Ishikawa (cell line): Measurements from ENCODE around the gene GPS2.

Experiments
- CEBPB ChIP-seq: IDR thresholded peaks from 2 replicates; pipeline ENCODE4 v1.6.1; 2012
- EP300 ChIP-seq: IDR thresholded peaks from 2 replicates; pipeline ENCODE4 v1.6.1; 2012; ENCODE audit warnings: borderline replicate concordance
- FOXM1 ChIP-seq: IDR thresholded peaks from 2 replicates; pipeline ENCODE4 v1.6.1; 2012; ENCODE audit warnings: low read depth, borderline replicate concordance
- RAD21 ChIP-seq: IDR thresholded peaks from 2 replicates; pipeline ENCODE4 v1.6.1; 2012; ENCODE audit warnings: low read depth
- TAF1 ChIP-seq: IDR thresholded peaks from 2 replicates; pipeline ENCODE4 v1.6.1; 2012; ENCODE audit warnings: low read depth, mild to moderate bottlenecking
- TF ChIP-seq, protein P1 (sequence below): IDR thresholded peaks from 2 replicates; pipeline ENCODE4 v1.6.1; 2012
- TF ChIP-seq, protein P2 (sequence below): IDR thresholded peaks from 2 replicates; pipeline ENCODE4 v1.6.1; 2012; ENCODE audit warnings: low read depth, mild to moderate bottlenecking

DNA sequence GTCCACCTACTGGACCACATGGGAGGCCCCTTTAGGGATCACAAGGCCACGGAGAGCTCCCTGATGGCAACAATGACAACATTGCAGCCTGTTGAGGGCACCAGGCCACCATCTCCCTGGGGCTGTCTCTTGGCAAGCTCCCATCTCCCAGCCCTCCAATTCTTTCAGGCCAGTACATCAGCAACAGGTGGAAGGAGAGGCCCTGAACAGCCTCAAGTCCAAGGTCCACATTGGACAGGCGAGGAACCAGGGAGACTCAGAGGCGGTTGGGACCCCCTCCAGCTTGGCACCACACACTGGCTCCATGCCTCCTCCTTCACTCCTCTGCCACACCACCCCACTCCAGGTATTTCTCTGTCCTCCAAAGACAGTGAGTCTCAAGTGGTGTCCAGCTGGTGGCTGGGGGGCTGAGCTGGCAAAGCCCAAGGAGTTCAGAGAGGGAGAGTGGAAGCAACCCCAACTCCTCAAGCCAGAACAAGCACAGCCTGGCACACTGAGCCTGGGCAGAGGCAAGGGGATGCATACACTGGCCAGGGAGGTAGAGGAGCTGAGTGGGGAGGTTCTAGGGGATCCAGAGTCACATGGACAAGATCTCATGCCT lies 19.9 kb upstream of the GPS2 start:
- TF ChIP-seq CEBPB, result no peak
- no peak for TF ChIP-seq TAF1
- TF ChIP-seq, protein P1, sequence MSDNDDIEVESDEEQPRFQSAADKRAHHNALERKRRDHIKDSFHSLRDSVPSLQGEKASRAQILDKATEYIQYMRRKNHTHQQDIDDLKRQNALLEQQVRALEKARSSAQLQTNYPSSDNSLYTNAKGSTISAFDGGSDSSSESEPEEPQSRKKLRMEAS, result no peak
- TF ChIP-seq EP300, result no peak
- TF ChIP-seq FOXM1, result no peak
- no peak for TF ChIP-seq RAD21
- TF ChIP-seq, protein P2, sequence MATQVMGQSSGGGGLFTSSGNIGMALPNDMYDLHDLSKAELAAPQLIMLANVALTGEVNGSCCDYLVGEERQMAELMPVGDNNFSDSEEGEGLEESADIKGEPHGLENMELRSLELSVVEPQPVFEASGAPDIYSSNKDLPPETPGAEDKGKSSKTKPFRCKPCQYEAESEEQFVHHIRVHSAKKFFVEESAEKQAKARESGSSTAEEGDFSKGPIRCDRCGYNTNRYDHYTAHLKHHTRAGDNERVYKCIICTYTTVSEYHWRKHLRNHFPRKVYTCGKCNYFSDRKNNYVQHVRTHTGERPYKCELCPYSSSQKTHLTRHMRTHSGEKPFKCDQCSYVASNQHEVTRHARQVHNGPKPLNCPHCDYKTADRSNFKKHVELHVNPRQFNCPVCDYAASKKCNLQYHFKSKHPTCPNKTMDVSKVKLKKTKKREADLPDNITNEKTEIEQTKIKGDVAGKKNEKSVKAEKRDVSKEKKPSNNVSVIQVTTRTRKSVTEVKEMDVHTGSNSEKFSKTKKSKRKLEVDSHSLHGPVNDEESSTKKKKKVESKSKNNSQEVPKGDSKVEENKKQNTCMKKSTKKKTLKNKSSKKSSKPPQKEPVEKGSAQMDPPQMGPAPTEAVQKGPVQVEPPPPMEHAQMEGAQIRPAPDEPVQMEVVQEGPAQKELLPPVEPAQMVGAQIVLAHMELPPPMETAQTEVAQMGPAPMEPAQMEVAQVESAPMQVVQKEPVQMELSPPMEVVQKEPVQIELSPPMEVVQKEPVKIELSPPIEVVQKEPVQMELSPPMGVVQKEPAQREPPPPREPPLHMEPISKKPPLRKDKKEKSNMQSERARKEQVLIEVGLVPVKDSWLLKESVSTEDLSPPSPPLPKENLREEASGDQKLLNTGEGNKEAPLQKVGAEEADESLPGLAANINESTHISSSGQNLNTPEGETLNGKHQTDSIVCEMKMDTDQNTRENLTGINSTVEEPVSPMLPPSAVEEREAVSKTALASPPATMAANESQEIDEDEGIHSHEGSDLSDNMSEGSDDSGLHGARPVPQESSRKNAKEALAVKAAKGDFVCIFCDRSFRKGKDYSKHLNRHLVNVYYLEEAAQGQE, result no peak
